K562 (cell line): Measurements from ENCODE around the gene RCSD1. TPM values are rescaled to one million over a fixed set of nuclear protein-coding genes. Genes with fewer than 3 reads are reported as not detected.

Experiments
- DLX4 ChIP-seq: fragments of 250-450 bp; sonication (Bioruptor Pico); IDR thresholded peaks from 2 replicates; pipeline ENCODE4 v1.6.1; 2021; ENCODE audit warnings: mild to moderate bottlenecking
- E4F1 ChIP-seq: fragments of 250-450 bp; sonication (Bioruptor Pico); IDR thresholded peaks from 2 replicates; pipeline ENCODE4 v1.5.0; 2021; ENCODE audit warnings: mild to moderate bottlenecking, borderline replicate concordance
- RERE ChIP-seq: sonication (generic); formaldehyde crosslinking; IDR thresholded peaks from 2 replicates; pipeline ENCODE4 v1.8.0; 2023; ENCODE audit warnings: missing genetic modification reagents, mild to moderate bottlenecking, borderline replicate concordance
- TSHZ1 ChIP-seq: fragments of 250-450 bp; sonication (Bioruptor Pico); IDR thresholded peaks from 2 replicates; pipeline ENCODE4 v1.4.0; 2020; ENCODE audit warnings: mild to moderate bottlenecking, moderate library complexity
- ZBTB9 ChIP-seq: fragments of 450-650 bp; formaldehyde crosslinking; IDR thresholded peaks from 2 replicates; pipeline ENCODE4 v1.4.0; 2020; ENCODE audit warnings: mild to moderate bottlenecking, moderate library complexity
- ZNF165 ChIP-seq: fragments of 250-450 bp; sonication (Bioruptor Pico); IDR thresholded peaks from 2 replicates; pipeline ENCODE4 v1.4.0; 2020; ENCODE audit warnings: borderline replicate concordance
- ZNF785 ChIP-seq: fragments of 250-450 bp; sonication (Bioruptor Pico); IDR thresholded peaks from 2 replicates; pipeline ENCODE4 v1.4.0; 2020; ENCODE audit warnings: mild to moderate bottlenecking
- polyA plus RNA-seq, 8 experiments: library from polyadenylated mRNA; depleted of rRNA in 4 of 8; stranded (reverse) in 5 of 8; unstranded in 3 of 8; fragments of >200 nt; fragmentation: Nextera tagmentation in 2 of 8; fragmentation: Illumina TruSeq in 1 of 8; extraction: Ambion mirVana in 2 of 8; extraction: Trizol in 1 of 8; gene quantifications; 2 replicates each; pipeline versions ENCODE4 v1.2.1 to v1.2.3, GENCODE V29; 2011 to 2014; ENCODE audit warnings: inconsistent platforms in 1 of 8, missing spikeins in 1 of 8
- total RNA-seq, 7 experiments: library from RNA; depleted of rRNA in 6 of 7; stranded (reverse); fragments of >200 nt in 6 of 7; fragmentation: Illumina TruSeq in 2 of 7; extraction: Trizol in 2 of 7; gene quantifications; 2 replicates each; pipeline versions ENCODE4 v1.2.1 to v1.2.3, GENCODE V29; 2011 to 2021; ENCODE audit warnings: low replicate concordance in 1 of 7

The RCSD1 gene
- total and polyA plus RNA-seq, 9 of the 15 experiments (the other 6 are each of a cell fraction or from before 2014, with no cell fraction given), result 7.8 to 69.8 (median 45.3) TPM

GRCh38 chr1:167715157-167715999, 85.3 kb downstream of the RCSD1 start (continued):
- TF ChIP-seq TSHZ1 (CRISPR knock-in tag), result no peak
- no peak for TF ChIP-seq ZNF785 (CRISPR knock-in tag)
- TF ChIP-seq RERE, result no peak
- TF ChIP-seq DLX4 (CRISPR knock-in tag), result no peak
- no peak for TF ChIP-seq E4F1 (CRISPR knock-in tag)
- TF ChIP-seq ZNF165 (CRISPR knock-in tag), result no peak
- 0 out of 2 replicates have a peak, but pooled peaks have one; percentile 6 for TF ChIP-seq ZBTB9
